K562 treated with DMSO at 1 percent for 4 hours (cell line): ENCODE measurements around the gene PIK3R1. TPM values are rescaled to one million over a fixed set of nuclear protein-coding genes. Genes with fewer than 3 reads are reported as not detected.

Source experiments
- total RNA-seq: library from RNA; unstranded; fragments of 300-600 nt; gene quantifications from 2 replicates; pipeline ENCODE4 v1.2.3, GENCODE V29; 2022; ENCODE audit not compliant: insufficient read depth

The PIK3R1 gene
- 4.4 and 6.7 TPM in 2 replicates for total RNA-seq

GRCh38 chr5:68215208-68215897, at the start of gene PIK3R1:
TSS of gene PIK3R1 (plus strand) at chr5:68215756. CDS start at chr5:68226676, 10,920 bp downstream.

